Measurements from ENCODE around the gene IFNG-AS1.

Gene IFNG-AS1

GRCh38 chr12:68031174-68031573 lies 41.9 kb downstream of the IFNG-AS1 start (continued):
- TF ChIP-seq ZBTB26 (tag by site-specific recombination; optimal IDR thresholded peaks at IDR 0.05) (no peak), ZSCAN4 (tag by site-specific recombination; IDR thresholded peaks at IDR 0.05) (no peak)

GRCh38 chr12:68031881-68032739 lies 42.9 kb downstream of the IFNG-AS1 start:
- POLR2A ChIA-PET, result no interaction called here
- H3K4me1 ChIP-seq (ENCODE audit: control insufficient read depth, insufficient read depth, low read length), result no peaks in the 10 kb centered on the region
- TF ChIP-seq ZNF623 (tag by site-specific recombination; IDR thresholded peaks at IDR 0.05) (no peak), ZNF48 (tag by site-specific recombination; IDR thresholded peaks at IDR 0.05) (no peak), SETDB1 (IDR thresholded peaks at IDR 0.05; ENCODE audit: insufficient read length, low read length) (no peak)

GRCh38 chr12:68034567-68034966 lies 45.3 kb downstream of the IFNG-AS1 start:
- TF ChIP-seq ZNF221 (tag by site-specific recombination; IDR thresholded peaks at IDR 0.05; ENCODE audit: borderline replicate concordance), result no peak
- no peak for TF ChIP-seq ZNF302 (tag by site-specific recombination; IDR thresholded peaks at IDR 0.05; ENCODE audit: low read depth)
- no peak for TF ChIP-seq ZSCAN16 (tag by site-specific recombination; IDR thresholded peaks at IDR 0.05)
- no peak for TF ChIP-seq ZNF510 (tag by site-specific recombination; IDR thresholded peaks at IDR 0.05; ENCODE audit: insufficient replicate concordance)
- TF ChIP-seq ZNF785 (tag by site-specific recombination; IDR thresholded peaks at IDR 0.05), result no peak
- TF ChIP-seq ZBTB17 (tag by site-specific recombination; IDR thresholded peaks at IDR 0.05), result no peak
- no peak for TF ChIP-seq YY1 (tag by site-specific recombination; IDR thresholded peaks at IDR 0.05)
- TF ChIP-seq PBX3 (CRISPR knock-in tag; IDR thresholded peaks at IDR 0.05), result no peak
- TF ChIP-seq ZNF677 (tag by site-specific recombination; IDR thresholded peaks at IDR 0.05), result no peak
- no peak for TF ChIP-seq ZNF132 (tag by site-specific recombination; IDR thresholded peaks at IDR 0.05; ENCODE audit: borderline replicate concordance)
- no peak for TF ChIP-seq ZNF645 (tag by site-specific recombination; IDR thresholded peaks at IDR 0.05)
- no peak for TF ChIP-seq ZNF530 (tag by site-specific recombination; IDR thresholded peaks at IDR 0.05; ENCODE audit: low read depth)
- TF ChIP-seq ZNF544 (tag by site-specific recombination; IDR thresholded peaks at IDR 0.05), result no peak
- TF ChIP-seq ZFHX2 (tag by site-specific recombination; conservative IDR thresholded peaks at IDR 0.05), result no peak
- no peak for TF ChIP-seq SP2 (tag by site-specific recombination; IDR thresholded peaks at IDR 0.05)
- TF ChIP-seq ZNF837 (tag by site-specific recombination; IDR thresholded peaks at IDR 0.05), result no peak
- TF ChIP-seq ZNF514 (tag by site-specific recombination; IDR thresholded peaks at IDR 0.05), result no peak
- no peak for TF ChIP-seq ZNF184 (tag by site-specific recombination; IDR thresholded peaks at IDR 0.05)
- no peak for TF ChIP-seq ZSCAN18 (tag by site-specific recombination; IDR thresholded peaks at IDR 0.05)
- ChIA-PET CTCF (interaction anchor here (0.8 kb wide), 1 partner anchor 74 kb away, joined by 3 read pairs; no protein-coding TSS in a partner anchor), POLR2A (no interaction called here)

More at GRCh38 chr12:68031881-68032739, 42.9 kb downstream of the IFNG-AS1 start:
- no peaks in the 10 kb centered on the region for H3K36me3 ChIP-seq (ENCODE audit: control insufficient read depth in 2 of 2, insufficient read depth in 1 of 2, low read length in 2 of 2)
- H3K9me3 ChIP-seq (ENCODE audit: control insufficient read depth, insufficient read depth, low read depth, low read length), result no peaks in the 10 kb centered on the region
- no peak overlapping the region for H3K27ac ChIP-seq (ENCODE audit: extremely low read depth, low read depth, low read length)
- CTCF ChIA-PET, result interaction anchor here (0.5 to 1.8 kb wide), 2 partner anchors 8 to 293 kb away, joined by 3 to 11 read pairs; no protein-coding TSS in a partner anchor
- H3K4me3 ChIP-seq (ENCODE audit: low read depth, low read length), result no peak overlapping the region

More at GRCh38 chr12:68034567-68034966, 45.3 kb downstream of the IFNG-AS1 start:
- Histone ChIP-seq H3K27ac (ENCODE audit: extremely low read depth, low read depth, low read length) (no peak overlapping the region), H3K9me3 (ENCODE audit: control insufficient read depth, insufficient read depth, low read depth, low read length) (no peaks in the 10 kb centered on the region), H3K4me3 (ENCODE audit: low read depth, low read length) (no peak overlapping the region), H3K36me3 (ENCODE audit: control insufficient read depth in 2 of 2, insufficient read depth in 1 of 2, low read length in 2 of 2) (no peaks in the 10 kb centered on the region), H3K4me1 (ENCODE audit: control insufficient read depth, insufficient read depth, low read length) (no peaks in the 10 kb centered on the region)
